ENCODE measurements around the gene MAT2A. TPM values are rescaled to one million over a fixed set of nuclear protein-coding genes. Genes with fewer than 3 reads are reported as not detected.

The MAT2A gene
- polyA plus RNA-seq, 1 donor (not counting 4 experiments of a cell fraction or from before 2014, with no cell fraction given): 353 TPM

DNA sequence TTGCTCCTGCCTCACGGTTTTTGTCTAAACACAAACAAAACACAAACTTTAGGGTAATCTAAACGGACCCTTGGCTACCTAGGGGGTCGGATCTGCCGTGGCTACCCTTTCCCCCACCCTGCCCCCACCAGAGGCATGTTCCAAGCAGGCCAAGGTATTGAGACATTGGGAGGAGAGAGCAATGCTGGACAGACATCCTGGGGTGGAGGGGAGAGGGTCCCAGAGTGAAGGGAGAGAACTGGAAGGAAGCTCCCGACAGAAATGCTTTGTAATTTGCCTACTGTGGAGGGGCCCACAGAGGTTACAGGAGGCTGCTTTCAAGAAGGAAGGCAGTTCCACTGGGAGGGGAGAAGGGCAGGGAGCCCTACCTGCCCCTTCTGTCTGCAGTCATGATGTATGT is 13.9 kb upstream of the MAT2A start:
- dilution Hi-C loops (cut with MboI; ENCODE audit: extremely low pct_ligation_motif_present, low sequenced_read_pairs): no loop called here
- Histone ChIP-seq H3K4me3 (ENCODE audit: control insufficient read depth in 2 of 3, extremely low read depth in 1 of 3, insufficient read depth in 2 of 3, low read depth in 1 of 3, low read length in 3 of 3) (no peak overlapping the region), H3K27ac (ENCODE audit: control insufficient read depth, insufficient read depth, low read length) (no peak overlapping the region), H4K20me1 (ENCODE audit: control insufficient read depth, extremely low read depth, insufficient read depth, low read length) (no peaks in the 10 kb centered on the region), H3K27me3 (ENCODE audit: control insufficient read depth, extremely low read depth, insufficient read depth, low read length) (no peaks in the 10 kb centered on the region), H3K9me1 (ENCODE audit: control insufficient read depth, extremely low read depth, insufficient read depth, low read length) (no peaks in the 10 kb centered on the region), H3K36me3 (ENCODE audit: control insufficient read depth in 2 of 2, extremely low read depth in 1 of 2, insufficient read depth in 2 of 2, low read length in 2 of 2) (no peaks in the 10 kb centered on the region), H2AFZ (ENCODE audit: control insufficient read depth, low read length) (no peak overlapping the region), H3K9ac (ENCODE audit: control insufficient read depth, extremely low read depth, insufficient read depth, low read length) (no peak overlapping the region), H3K9me3 (ENCODE audit: control insufficient read depth, low read depth, low read length) (no peaks in the 10 kb centered on the region), H3K79me2 (ENCODE audit: control insufficient read depth, insufficient read depth, low read length) (no peaks in the 10 kb centered on the region), H3K4me2 (ENCODE audit: control insufficient read depth, extremely low read depth, insufficient read depth, low read depth, low read length) (no peak overlapping the region), H3K4me1 (ENCODE audit: control insufficient read depth, extremely low read depth, insufficient read depth, low read length) (no peaks in the 10 kb centered on the region)
- DNase-seq (ENCODE audit: low read depth, low spot score) (no peak), FAIRE-seq (no peak)
- no peak for TF ChIP-seq CTCF (optimal IDR thresholded peaks at IDR 0.05 in 1 of 3, IDR thresholded peaks at IDR 0.05 in 1 of 3, conservative IDR thresholded peaks at IDR 0.05 in 1 of 3; ENCODE audit: extremely low read depth in 1 of 3, insufficient read depth in 2 of 3, low read length in 3 of 3)
- TF ChIP-seq EZH2 (IDR thresholded peaks at IDR 0.05; ENCODE audit: low read length): no peak

GRCh38 chr2:85525567-85525966 is 13.4 kb upstream of the MAT2A start:
- no peaks in the 10 kb centered on the region for H4K20me1 ChIP-seq (ENCODE audit: control insufficient read depth, extremely low read depth, insufficient read depth, low read length)
- no peak overlapping the region for H3K9ac ChIP-seq (ENCODE audit: control insufficient read depth, extremely low read depth, insufficient read depth, low read length)
- no peak for TF ChIP-seq CTCF (optimal IDR thresholded peaks at IDR 0.05 in 1 of 3, IDR thresholded peaks at IDR 0.05 in 1 of 3, conservative IDR thresholded peaks at IDR 0.05 in 1 of 3; ENCODE audit: extremely low read depth in 1 of 3, insufficient read depth in 2 of 3, low read length in 3 of 3)
- no peak for TF ChIP-seq EZH2 (IDR thresholded peaks at IDR 0.05; ENCODE audit: low read length)
- DNase-seq (ENCODE audit: low read depth, low spot score) (no peak), FAIRE-seq (no peak)
- H2AFZ ChIP-seq (ENCODE audit: control insufficient read depth, low read length): no peak overlapping the region
- no peak overlapping the region for H3K27ac ChIP-seq (ENCODE audit: control insufficient read depth, insufficient read depth, low read length)
- H3K4me2 ChIP-seq (ENCODE audit: control insufficient read depth, extremely low read depth, insufficient read depth, low read depth, low read length): no peak overlapping the region
- H3K4me3 ChIP-seq (ENCODE audit: control insufficient read depth in 2 of 3, extremely low read depth in 1 of 3, insufficient read depth in 2 of 3, low read depth in 1 of 3, low read length in 3 of 3): no peak overlapping the region
- no peaks in the 10 kb centered on the region for H3K27me3 ChIP-seq (ENCODE audit: control insufficient read depth, extremely low read depth, insufficient read depth, low read length)
- H3K36me3 ChIP-seq (ENCODE audit: control insufficient read depth in 2 of 2, extremely low read depth in 1 of 2, insufficient read depth in 2 of 2, low read length in 2 of 2): no peaks in the 10 kb centered on the region
- no peaks in the 10 kb centered on the region for H3K9me3 ChIP-seq (ENCODE audit: control insufficient read depth, low read depth, low read length)
- dilution Hi-C loops (cut with MboI; ENCODE audit: extremely low pct_ligation_motif_present, low sequenced_read_pairs): no loop called here
- H3K79me2 ChIP-seq (ENCODE audit: control insufficient read depth, insufficient read depth, low read length): no peaks in the 10 kb centered on the region
- no peaks in the 10 kb centered on the region for H3K9me1 ChIP-seq (ENCODE audit: control insufficient read depth, extremely low read depth, insufficient read depth, low read length)
- H3K4me1 ChIP-seq (ENCODE audit: control insufficient read depth, extremely low read depth, insufficient read depth, low read length): no peaks in the 10 kb centered on the region
